K562 (cell line): Measurements from ENCODE around the gene ZNF77. TPM values are rescaled to one million over a fixed set of nuclear protein-coding genes. Genes with fewer than 3 reads are reported as not detected.

Experiments
- BACH1 ChIP-seq: fragments of 200-800 bp; sonication (Bioruptor generic); IDR thresholded peaks from 2 replicates; pipeline ENCODE4 v1.6.1; 2016; ENCODE audit warnings: missing genetic modification characterization, missing compliant biosample characterization
- BDP1 ChIP-seq: IDR thresholded peaks from 3 replicates; pipeline ENCODE4 v1.6.1; 2011; ENCODE audit not compliant: insufficient read length, insufficient read depth
- DDX20 ChIP-seq: fragments of 450-650 bp; IDR thresholded peaks from 2 replicates; pipeline ENCODE4 v1.6.1; 2016; ENCODE audit warnings: missing genetic modification characterization, low read depth, mild to moderate bottlenecking, missing compliant biosample characterization, moderate library complexity
- MED1 ChIP-seq: sonication (generic); formaldehyde crosslinking; IDR thresholded peaks from 2 replicates; pipeline ENCODE4 v1.8.1; 2023; ENCODE audit warnings: missing genetic modification reagents, borderline replicate concordance
- NFE2 ChIP-seq: IDR thresholded peaks from 2 replicates; pipeline ENCODE4 v1.6.1; 2014; ENCODE audit warnings: antibody characterized with exemption, low read depth
- PPARD ChIP-seq: fragments of 250-450 bp; sonication (Bioruptor Pico); IDR thresholded peaks from 2 replicates; pipeline ENCODE4 v1.8.0; 2022; ENCODE audit warnings: inconsistent platforms, mild to moderate bottlenecking, moderate library complexity
- PTTG1 ChIP-seq: fragments of 450-650 bp; IDR thresholded peaks from 2 replicates; pipeline ENCODE4 v1.6.1; 2016; ENCODE audit warnings: low read depth, mild to moderate bottlenecking, missing genetic modification characterization, missing compliant biosample characterization
- ZBTB40 ChIP-seq, 2 experiments: fragments of 450-650 bp in 1 of 2; sonication (generic) in 1 of 2; formaldehyde crosslinking in 1 of 2; IDR thresholded peaks; 2 replicates each; pipeline versions ENCODE4 v1.7.1 to v1.9.0; 2016 to 2022; ENCODE audit warnings: inconsistent platforms in 1 of 2, mild to moderate bottlenecking in 1 of 2, missing genetic modification reagents in 1 of 2
- polyA plus RNA-seq, 8 experiments: library from polyadenylated mRNA; depleted of rRNA in 4 of 8; stranded (reverse) in 5 of 8; unstranded in 3 of 8; fragments of >200 nt; fragmentation: Nextera tagmentation in 2 of 8; fragmentation: Illumina TruSeq in 1 of 8; extraction: Ambion mirVana in 2 of 8; extraction: Trizol in 1 of 8; gene quantifications; 2 replicates each; pipeline versions ENCODE4 v1.2.1 to v1.2.3, GENCODE V29; 2011 to 2014; ENCODE audit warnings: inconsistent platforms in 1 of 8, missing spikeins in 1 of 8
- total RNA-seq, 7 experiments: library from RNA; depleted of rRNA in 6 of 7; stranded (reverse); fragments of >200 nt in 6 of 7; fragmentation: Illumina TruSeq in 2 of 7; extraction: Trizol in 2 of 7; gene quantifications; 2 replicates each; pipeline versions ENCODE4 v1.2.1 to v1.2.3, GENCODE V29; 2011 to 2021; ENCODE audit warnings: low replicate concordance in 1 of 7

The ZNF77 gene
- total and polyA plus RNA-seq, 9 of the 15 experiments (the other 6 are each of a cell fraction or from before 2014, with no cell fraction given), result 4.3 to 14.5 (median 7.7) TPM

- TF ChIP-seq ZBTB40 (IDR thresholded peaks at IDR 0.05) (no peak), ZBTB40 (CRISPR knock-in tag; IDR thresholded peaks at IDR 0.05) (no peak), PPARD (CRISPR knock-in tag) (no peak), MED1 (CRISPR knock-in tag) (no peak), DDX20 (tag) (no peak), NFE2 (no peak), PTTG1 (tag) (no peak), BACH1 (tag) (no peak), BDP1 (no peak)
- TF ChIP-seq, all 486 proteins: peak for 0
Measured at GRCh38 chr19:2992958-2993357, 48.2 kb upstream of the ZNF77 start (continued).
